GM18909 (cell line): Measurements from ENCODE around the gene DDX56.
"Not testable (repeated sequence)": the region's sequence is repeated elsewhere in the genome, so short reads cannot be mapped to it uniquely, and the experiment has no call there.

Experiments used
- ATAC-seq: cut with Tn5 transposase; IDR thresholded peaks from one replicate; pipeline ENCODE4 v1.9.1; 2021; ENCODE audit warnings: mild to moderate bottlenecking; ENCODE audit not compliant: unreplicated experiment, poor library complexity

DDX56 gene

GRCh38 chr7:44564606-44565005 is 9.1 kb downstream of the DDX56 start:
- no peak for ATAC-seq

GRCh38 chr7:44563171-44563679 is 10.5 kb downstream of the DDX56 start:
- no peak for ATAC-seq

- ATAC-seq: not testable (repeated sequence)
These were observed 11.1 kb downstream of the DDX56 start for GRCh38 chr7:44562622-44562962.

- ATAC-seq: no peak
These were observed 11.6 kb downstream of the DDX56 start for GRCh38 chr7:44561962-44562621.

- ATAC-seq: no peak
These were observed 12.2 kb downstream of the DDX56 start for GRCh38 chr7:44561481-44561880.

- no peak for ATAC-seq
These were observed 14.2 kb downstream of the DDX56 start for GRCh38 chr7:44559485-44559884.

GRCh38 chr7:44557485-44557884 is 16.2 kb downstream of the DDX56 start:
- ATAC-seq: no peak

GRCh38 chr7:44555350-44555749 is 18.4 kb downstream of the DDX56 start:
- no peak for ATAC-seq

GRCh38 chr7:44552473-44553005 is 21.2 kb downstream of the DDX56 start:
- ATAC-seq: not testable (repeated sequence)

GRCh38 chr7:44549457-44549856 is 24.3 kb downstream of the DDX56 start:
- ATAC-seq: no peak

- no peak for ATAC-seq
These were observed 24.8 kb downstream of the DDX56 start for GRCh38 chr7:44548893-44549292.

- no peak for ATAC-seq
These were observed 26.0 kb downstream of the DDX56 start for GRCh38 chr7:44547536-44548231.

- no peak for ATAC-seq
These were observed 31.7 kb downstream of the DDX56 start for GRCh38 chr7:44541876-44542610.

- no peak for ATAC-seq
These were observed 32.5 kb downstream of the DDX56 start, which contains the start of gene NPC1L1 for GRCh38 chr7:44541028-44541869. TSS of gene NPC1L1 (minus strand) at chr7:44541330. CDS start at chr7:44541259, 71 bp downstream.

GRCh38 chr7:44540592-44541027 is 33.1 kb downstream of the DDX56 start:
- ATAC-seq: no peak

- ATAC-seq: no peak
These were observed 33.8 kb downstream of the DDX56 start for GRCh38 chr7:44539669-44540506.

- no peak for ATAC-seq
These were observed 34.7 kb downstream of the DDX56 start for GRCh38 chr7:44538798-44539668.
